Progenitor cell of endocrine pancreas (in vitro differentiated cells): ENCODE results near the gene SAP130. TPM values are rescaled to one million over a fixed set of nuclear protein-coding genes. Genes with fewer than 3 reads are reported as not detected.

ENCODE experiments used
- DNase-seq: peaks from one replicate; pipeline ENCODE4 v3.0.0; 2021; ENCODE audit warnings: low spot score; ENCODE audit not compliant: unreplicated experiment
- H3K27ac Mint-ChIP-seq: 2 replicates; pipeline ENCODE4 v1.8.0; 2021; ENCODE audit warnings: mild to moderate bottlenecking, moderate library complexity, mixed read lengths
- H3K27me3 Mint-ChIP-seq: 2 replicates; pipeline ENCODE4 v1.8.0; 2021; ENCODE audit warnings: mixed read lengths
- H3K36me3 Mint-ChIP-seq: 2 replicates; pipeline ENCODE4 v1.8.0; 2022; ENCODE audit warnings: mixed read lengths; ENCODE audit not compliant: insufficient read depth
- H3K4me1 Mint-ChIP-seq: 2 replicates; pipeline ENCODE4 v1.8.0; 2021; ENCODE audit warnings: low read depth, mixed read lengths
- H3K4me3 Mint-ChIP-seq: 2 replicates; pipeline ENCODE4 v1.8.0; 2021; ENCODE audit warnings: low read depth, mild to moderate bottlenecking, moderate library complexity, mixed read lengths
- H3K9me3 Mint-ChIP-seq: 2 replicates; pipeline ENCODE4 v1.8.0; 2021; ENCODE audit warnings: low read depth, mixed read lengths
- total RNA-seq: library from RNA; stranded (reverse); gene quantifications from 2 replicates; pipeline ENCODE4 v1.2.1, GENCODE V29; 2021
- TF ChIP-seq, protein P1 (sequence below): fragments of 200-600 bp; sonication (generic); IDR thresholded peaks from one replicate; pipeline ENCODE4 v1.5.0; 2021; ENCODE audit warnings: antibody characterized with exemption, mild to moderate bottlenecking; ENCODE audit not compliant: unreplicated experiment

SAP130 gene
- total RNA-seq, 1 donor from 2014 or later, result 45.3 TPM

DNA sequence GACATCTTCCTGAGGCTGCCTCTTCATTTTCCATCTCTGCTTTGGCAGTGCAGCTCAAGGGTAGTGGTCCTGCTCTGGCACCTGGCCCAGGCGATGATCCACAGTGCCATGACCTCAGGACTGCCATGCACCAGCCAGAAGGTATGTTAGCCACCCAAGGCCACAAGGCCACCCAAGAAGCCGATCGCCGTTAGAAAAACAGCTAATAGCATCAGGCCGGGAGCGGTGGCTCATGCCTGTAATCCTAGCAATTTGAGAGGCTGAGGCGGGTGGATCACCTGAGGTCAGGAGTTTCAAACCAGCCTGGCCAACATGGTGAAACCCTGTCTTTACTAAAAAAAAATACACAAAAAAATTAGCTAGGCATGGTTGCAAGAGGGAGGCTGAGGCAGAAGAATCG lies 34.7 kb upstream of the SAP130 start:
- DNase-seq, result no peak
- Mint-ChIP-seq H3K9me3 (no peaks in the 10 kb centered on the region), H3K27me3 (peaks cover 3% of the 10 kb centered on the region), H3K27ac (no peak overlapping the region), H3K36me3 (no peaks in the 10 kb centered on the region), H3K4me1 (no peaks in the 10 kb centered on the region), H3K4me3 (no peak overlapping the region)
- TF ChIP-seq, protein P1, sequence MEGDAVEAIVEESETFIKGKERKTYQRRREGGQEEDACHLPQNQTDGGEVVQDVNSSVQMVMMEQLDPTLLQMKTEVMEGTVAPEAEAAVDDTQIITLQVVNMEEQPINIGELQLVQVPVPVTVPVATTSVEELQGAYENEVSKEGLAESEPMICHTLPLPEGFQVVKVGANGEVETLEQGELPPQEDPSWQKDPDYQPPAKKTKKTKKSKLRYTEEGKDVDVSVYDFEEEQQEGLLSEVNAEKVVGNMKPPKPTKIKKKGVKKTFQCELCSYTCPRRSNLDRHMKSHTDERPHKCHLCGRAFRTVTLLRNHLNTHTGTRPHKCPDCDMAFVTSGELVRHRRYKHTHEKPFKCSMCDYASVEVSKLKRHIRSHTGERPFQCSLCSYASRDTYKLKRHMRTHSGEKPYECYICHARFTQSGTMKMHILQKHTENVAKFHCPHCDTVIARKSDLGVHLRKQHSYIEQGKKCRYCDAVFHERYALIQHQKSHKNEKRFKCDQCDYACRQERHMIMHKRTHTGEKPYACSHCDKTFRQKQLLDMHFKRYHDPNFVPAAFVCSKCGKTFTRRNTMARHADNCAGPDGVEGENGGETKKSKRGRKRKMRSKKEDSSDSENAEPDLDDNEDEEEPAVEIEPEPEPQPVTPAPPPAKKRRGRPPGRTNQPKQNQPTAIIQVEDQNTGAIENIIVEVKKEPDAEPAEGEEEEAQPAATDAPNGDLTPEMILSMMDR, result no peak

DNA sequence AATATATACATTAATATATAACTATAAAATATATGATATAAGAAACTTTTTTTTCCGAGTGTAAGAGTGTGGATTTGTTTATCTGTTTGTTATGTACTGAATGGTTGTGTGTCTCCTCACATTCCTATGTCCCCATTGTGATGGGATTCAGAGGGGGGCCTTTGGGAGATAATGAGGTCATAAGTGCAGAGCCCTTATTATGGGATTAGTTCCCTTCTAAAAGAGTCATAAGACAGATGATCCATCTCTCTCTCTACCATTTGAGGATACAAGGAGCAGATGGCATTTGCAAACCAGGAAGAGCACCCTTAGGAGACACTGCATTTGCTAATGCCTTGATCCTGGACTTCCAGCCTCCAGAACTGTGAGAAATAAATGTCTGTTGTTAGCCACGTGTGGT lies 30.3 kb upstream of the SAP130 start:
- TF ChIP-seq, protein P1, result no peak
- H3K4me3 Mint-ChIP-seq, result no peak overlapping the region
- H3K27me3 Mint-ChIP-seq, result peaks cover under 1% of the 10 kb centered on the region
- no peaks in the 10 kb centered on the region for H3K36me3 Mint-ChIP-seq
- DNase-seq, result no peak
- no peak overlapping the region for H3K27ac Mint-ChIP-seq
- no peaks in the 10 kb centered on the region for H3K9me3 Mint-ChIP-seq
- no peaks in the 10 kb centered on the region for H3K4me1 Mint-ChIP-seq

DNA sequence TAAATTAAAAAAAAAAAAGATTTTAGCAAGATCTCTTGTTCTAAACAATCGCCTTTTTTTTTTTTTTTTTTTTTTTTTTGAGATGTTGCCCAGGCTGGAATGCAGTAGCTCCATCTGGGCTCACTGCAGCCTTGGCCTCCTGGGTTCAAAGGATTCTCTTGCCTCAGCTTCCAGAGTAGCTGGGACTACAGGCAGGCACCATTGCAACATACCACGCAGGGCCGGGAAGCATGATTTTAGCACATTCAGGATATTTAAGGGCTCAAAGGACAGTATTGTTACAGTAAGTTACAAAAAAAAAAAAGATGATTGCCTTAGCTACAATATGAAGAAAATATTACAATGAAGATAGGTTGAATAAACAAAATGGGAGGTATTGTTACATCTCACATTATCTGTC lies 29.5 kb upstream of the SAP130 start:
- H3K27ac Mint-ChIP-seq, result no peak overlapping the region
- no peak for DNase-seq
- no peaks in the 10 kb centered on the region for H3K36me3 Mint-ChIP-seq
- no peaks in the 10 kb centered on the region for H3K27me3 Mint-ChIP-seq
- H3K9me3 Mint-ChIP-seq, result no peaks in the 10 kb centered on the region
- H3K4me1 Mint-ChIP-seq, result no peaks in the 10 kb centered on the region
- TF ChIP-seq, protein P1, result no peak
- H3K4me3 Mint-ChIP-seq, result no peak overlapping the region

DNA sequence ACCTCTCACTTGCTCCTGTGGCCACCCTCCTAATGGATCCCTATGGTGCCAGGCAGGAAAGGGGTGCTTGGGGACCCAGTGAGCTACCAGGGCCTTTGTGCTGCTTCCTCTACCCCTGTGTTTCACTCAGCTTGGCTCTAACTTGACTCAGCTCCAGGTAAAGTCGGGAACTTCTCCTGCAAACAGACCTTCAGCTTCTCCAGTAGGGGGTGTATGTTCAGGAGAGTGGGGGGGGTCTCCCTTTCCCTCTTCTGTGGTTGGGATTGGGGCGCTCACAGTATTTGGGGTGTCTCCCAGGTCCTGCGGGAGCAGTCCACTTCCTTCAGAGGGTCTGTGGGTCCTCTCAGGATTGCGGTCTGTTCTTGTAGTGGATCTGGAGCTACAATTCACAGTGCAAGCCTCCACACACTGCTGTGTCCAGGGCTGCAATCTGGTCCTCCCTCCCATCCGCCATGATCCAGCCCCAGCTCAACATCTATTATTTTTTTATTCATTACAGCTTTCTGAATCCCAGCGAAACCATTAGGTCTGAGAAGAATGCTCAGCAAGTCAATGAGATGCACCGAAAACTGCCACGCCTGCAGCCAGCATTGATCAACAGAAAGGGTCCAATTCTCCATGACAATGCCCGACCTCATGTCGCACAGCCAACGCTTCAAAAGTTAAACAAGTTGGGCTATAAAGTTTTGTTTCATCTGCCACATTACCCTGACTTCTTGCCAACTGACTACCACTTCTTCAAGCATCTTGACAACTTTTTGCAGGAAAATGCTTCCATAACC lies 26.4 kb upstream of the SAP130 start:
- no peak overlapping the region for H3K27ac Mint-ChIP-seq
- no peak overlapping the region for H3K4me3 Mint-ChIP-seq
- no peaks in the 10 kb centered on the region for H3K4me1 Mint-ChIP-seq
- no peaks in the 10 kb centered on the region for H3K27me3 Mint-ChIP-seq
- DNase-seq, result no peak
- H3K9me3 Mint-ChIP-seq, result peaks cover 10% of the 10 kb centered on the region
- no peaks in the 10 kb centered on the region for H3K36me3 Mint-ChIP-seq
- TF ChIP-seq, protein P1, result no peak

DNA sequence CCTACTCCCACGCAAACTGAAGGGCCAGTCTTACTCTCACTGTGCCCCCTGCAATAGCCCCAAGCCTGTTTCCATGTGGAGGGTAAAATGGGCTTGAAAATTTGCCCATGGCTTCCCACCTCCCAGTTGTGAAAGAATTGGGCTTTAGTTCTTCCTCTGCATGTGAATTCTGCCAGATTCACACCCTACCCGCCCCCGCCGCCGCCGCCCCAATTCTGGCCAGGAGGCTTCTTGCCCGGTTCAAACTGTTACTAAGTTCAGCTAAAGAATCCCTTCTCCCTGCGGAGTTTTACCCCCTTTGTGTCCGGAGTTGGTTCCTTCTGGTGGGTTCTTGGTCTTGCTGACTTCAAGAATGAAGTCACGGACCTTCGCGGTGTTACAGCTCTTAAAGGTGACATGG lies 25.5 kb upstream of the SAP130 start:
- TF ChIP-seq, protein P1, result no peak
- Mint-ChIP-seq H3K4me3 (no peak overlapping the region), H3K27me3 (no peaks in the 10 kb centered on the region), H3K4me1 (no peaks in the 10 kb centered on the region), H3K27ac (no peak overlapping the region), H3K36me3 (no peaks in the 10 kb centered on the region), H3K9me3 (peaks cover 16% of the 10 kb centered on the region)
- no peak for DNase-seq
